HepG2 (cell line): ENCODE data around the gene LEAP2. TPM values are rescaled to one million over a fixed set of nuclear protein-coding genes. Genes with fewer than 3 reads are reported as not detected.

Source experiments
- ATF7-NPFF ChIP-seq: sonication (generic); formaldehyde crosslinking; IDR thresholded peaks from 2 replicates; pipeline ENCODE4 v1.8.1; 2023; ENCODE audit warnings: mild to moderate bottlenecking, low read depth, missing genetic modification reagents, moderate library complexity
- CENPT ChIP-seq: sonication (generic); formaldehyde crosslinking; IDR thresholded peaks from 2 replicates; pipeline ENCODE4 v1.8.0; 2022; ENCODE audit warnings: low read depth, mild to moderate bottlenecking, moderate library complexity, missing genetic modification reagents
- CHD4 ChIP-seq: fragments of 200-600 bp; sonication (generic); IDR thresholded peaks from 2 replicates; pipeline ENCODE4 v1.7.0; 2017; ENCODE audit warnings: mild to moderate bottlenecking, low read length, borderline replicate concordance
- DR1 ChIP-seq: sonication (generic); formaldehyde crosslinking; IDR thresholded peaks from 2 replicates; pipeline ENCODE4 v1.8.0; 2021; ENCODE audit warnings: mild to moderate bottlenecking, missing genetic modification reagents, inconsistent platforms
- HOXA7 ChIP-seq: sonication (generic); formaldehyde crosslinking; IDR thresholded peaks from 2 replicates; pipeline ENCODE4 v1.8.1; 2022; ENCODE audit warnings: mild to moderate bottlenecking, missing genetic modification reagents, moderate library complexity
- IRF1 ChIP-seq: sonication (generic); formaldehyde crosslinking; IDR thresholded peaks from 2 replicates; pipeline ENCODE4 v1.4.0; 2020; ENCODE audit warnings: low read depth, mild to moderate bottlenecking, missing genetic modification reagents
- JUN ChIP-seq: sonication (generic); formaldehyde crosslinking; IDR thresholded peaks from 2 replicates; pipeline ENCODE4 v1.4.0; 2020; ENCODE audit warnings: mild to moderate bottlenecking, missing genetic modification reagents
- KDM2A ChIP-seq: sonication (generic); formaldehyde crosslinking; IDR thresholded peaks from 2 replicates; pipeline ENCODE4 v1.4.0; 2020; ENCODE audit warnings: low read depth, missing genetic modification reagents, borderline replicate concordance
- PHF20 ChIP-seq: sonication (generic); formaldehyde crosslinking; IDR thresholded peaks from 2 replicates; pipeline ENCODE4 v1.5.0; 2020; ENCODE audit warnings: mild to moderate bottlenecking, missing genetic modification reagents
- PITX1 ChIP-seq: sonication (generic); formaldehyde crosslinking; IDR thresholded peaks from 2 replicates; pipeline ENCODE4 v1.5.1; 2020; ENCODE audit warnings: mild to moderate bottlenecking, missing genetic modification reagents
- RFX1 ChIP-seq: fragments of 450-650 bp; IDR thresholded peaks from 2 replicates; pipeline ENCODE4 v1.6.1; 2017
- SALL1 ChIP-seq: sonication (generic); formaldehyde crosslinking; IDR thresholded peaks from 2 replicates; pipeline ENCODE4 v1.8.0; 2022; ENCODE audit warnings: mild to moderate bottlenecking, missing genetic modification reagents
- SRF ChIP-seq: IDR thresholded peaks from 2 replicates; pipeline ENCODE4 v1.6.1; 2011; ENCODE audit warnings: mild to moderate bottlenecking, low read depth, low read length, moderate library complexity
- TSC22D2 ChIP-seq: sonication (generic); formaldehyde crosslinking; IDR thresholded peaks from 2 replicates; pipeline ENCODE4 v1.5.1; 2020; ENCODE audit warnings: missing genetic modification reagents, mild to moderate bottlenecking, borderline replicate concordance
- ZBTB49 ChIP-seq: sonication (generic); formaldehyde crosslinking; IDR thresholded peaks from 2 replicates; pipeline ENCODE4 v1.4.0; 2020; ENCODE audit warnings: missing genetic modification reagents, borderline replicate concordance
- ZNF230 ChIP-seq: sonication (generic); formaldehyde crosslinking; IDR thresholded peaks from 2 replicates; pipeline ENCODE4 v1.4.0; 2020; ENCODE audit warnings: mild to moderate bottlenecking, missing genetic modification reagents
- ZNF256 ChIP-seq: sonication (generic); formaldehyde crosslinking; conservative IDR thresholded peaks from 2 replicates; pipeline ENCODE4 v1.4.0; 2020; ENCODE audit warnings: missing genetic modification reagents
- ZNF468 ChIP-seq: sonication (generic); formaldehyde crosslinking; IDR thresholded peaks from 2 replicates; pipeline ENCODE4 v1.8.0; 2022; ENCODE audit warnings: mild to moderate bottlenecking, moderate library complexity, missing genetic modification reagents
- ZNF550 ChIP-seq: sonication (generic); formaldehyde crosslinking; IDR thresholded peaks from 2 replicates; pipeline ENCODE4 v1.4.0; 2020; ENCODE audit warnings: mild to moderate bottlenecking, missing genetic modification reagents, borderline replicate concordance
- ZNF879 ChIP-seq: sonication (generic); formaldehyde crosslinking; IDR thresholded peaks from 2 replicates; pipeline ENCODE4 v1.8.1; 2023; ENCODE audit warnings: missing genetic modification reagents
- polyA plus RNA-seq, 8 experiments: library from polyadenylated mRNA; depleted of rRNA in 3 of 8; stranded (reverse) in 7 of 8; unstranded in 1 of 8; fragments of >200 nt; fragmentation: Illumina TruSeq in 4 of 8; extraction: Trizol in 4 of 8; gene quantifications; 2 replicates each; pipeline versions ENCODE4 v1.2.1 to v1.2.3, GENCODE V29; 2011 to 2016; ENCODE audit warnings: low read depth in 4 of 8, missing spikeins in 1 of 8, mixed read lengths in 1 of 8; ENCODE audit not compliant: insufficient read depth in 1 of 8
- total RNA-seq, 5 experiments: library from RNA; depleted of rRNA; stranded (reverse); fragments of >200 nt; fragmentation: Illumina TruSeq; extraction: Trizol; gene quantifications; 2 replicates each; pipeline ENCODE4 v1.2.3, GENCODE V29; 2016; ENCODE audit warnings: low read depth in 1 of 5
- TF ChIP-seq, protein P1 (sequence below): IDR thresholded peaks from 2 replicates; pipeline ENCODE4 v1.6.1; 2018; ENCODE audit warnings: missing genetic modification reagents, mild to moderate bottlenecking, missing compliant biosample characterization
- TF ChIP-seq, protein P2 (sequence below): sonication (generic); formaldehyde crosslinking; IDR thresholded peaks from 2 replicates; pipeline ENCODE4 v1.4.0; 2020; ENCODE audit warnings: missing genetic modification reagents, borderline replicate concordance
- TF ChIP-seq, protein P3 (sequence below): sonication (generic); formaldehyde crosslinking; IDR thresholded peaks from 2 replicates; pipeline ENCODE4 v1.8.0; 2023; ENCODE audit warnings: mild to moderate bottlenecking, missing genetic modification reagents

Gene LEAP2
- total and polyA plus RNA-seq, 2 of the 13 experiments (the other 11 are each of a cell fraction or from before 2014, with no cell fraction given), result 23.9 to 51.9 TPM

GRCh38 chr5:132830436-132831094, 42.9 kb upstream of the LEAP2 start, which contains the start of gene SHROOM1 (continued):
- TF ChIP-seq HOXA7 (CRISPR knock-in tag) (no peak), ZNF550 (CRISPR knock-in tag) (no peak), KDM2A (no peak; the same call in 1 of the 2 replicates), CENPT (no peak), TSC22D2 (CRISPR knock-in tag) (no peak), ATF7-NPFF (no peak; the same call in 1 of the 2 replicates), DR1 (CRISPR knock-in tag) (no peak), ZNF879 (CRISPR knock-in tag) (peak; percentile 58; the same call in 1 of the 2 replicates), PHF20 (peak; percentile 25; the same call in 1 of the 2 replicates), PITX1 (no peak), ZBTB49 (CRISPR knock-in tag) (no peak), SALL1 (peak; percentile 77), ZNF468 (CRISPR knock-in tag) (no peak), JUN (CRISPR knock-in tag) (no peak), SRF (no peak), CHD4 (no peak), ZNF230 (CRISPR knock-in tag) (no peak), RFX1 (no peak), ZNF256 (CRISPR knock-in tag) (no peak), IRF1 (CRISPR knock-in tag) (no peak)
- TF ChIP-seq, protein P1, sequence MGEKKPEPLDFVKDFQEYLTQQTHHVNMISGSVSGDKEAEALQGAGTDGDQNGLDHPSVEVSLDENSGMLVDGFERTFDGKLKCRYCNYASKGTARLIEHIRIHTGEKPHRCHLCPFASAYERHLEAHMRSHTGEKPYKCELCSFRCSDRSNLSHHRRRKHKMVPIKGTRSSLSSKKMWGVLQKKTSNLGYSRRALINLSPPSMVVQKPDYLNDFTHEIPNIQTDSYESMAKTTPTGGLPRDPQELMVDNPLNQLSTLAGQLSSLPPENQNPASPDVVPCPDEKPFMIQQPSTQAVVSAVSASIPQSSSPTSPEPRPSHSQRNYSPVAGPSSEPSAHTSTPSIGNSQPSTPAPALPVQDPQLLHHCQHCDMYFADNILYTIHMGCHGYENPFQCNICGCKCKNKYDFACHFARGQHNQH (CRISPR knock-in tag), result peak; percentile 74
- TF ChIP-seq, protein P2, sequence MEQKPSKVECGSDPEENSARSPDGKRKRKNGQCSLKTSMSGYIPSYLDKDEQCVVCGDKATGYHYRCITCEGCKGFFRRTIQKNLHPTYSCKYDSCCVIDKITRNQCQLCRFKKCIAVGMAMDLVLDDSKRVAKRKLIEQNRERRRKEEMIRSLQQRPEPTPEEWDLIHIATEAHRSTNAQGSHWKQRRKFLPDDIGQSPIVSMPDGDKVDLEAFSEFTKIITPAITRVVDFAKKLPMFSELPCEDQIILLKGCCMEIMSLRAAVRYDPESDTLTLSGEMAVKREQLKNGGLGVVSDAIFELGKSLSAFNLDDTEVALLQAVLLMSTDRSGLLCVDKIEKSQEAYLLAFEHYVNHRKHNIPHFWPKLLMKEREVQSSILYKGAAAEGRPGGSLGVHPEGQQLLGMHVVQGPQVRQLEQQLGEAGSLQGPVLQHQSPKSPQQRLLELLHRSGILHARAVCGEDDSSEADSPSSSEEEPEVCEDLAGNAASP (CRISPR knock-in tag), result 0 out of 2 replicates have a peak, but pooled peaks have one; percentile 18
- TF ChIP-seq, protein P3, sequence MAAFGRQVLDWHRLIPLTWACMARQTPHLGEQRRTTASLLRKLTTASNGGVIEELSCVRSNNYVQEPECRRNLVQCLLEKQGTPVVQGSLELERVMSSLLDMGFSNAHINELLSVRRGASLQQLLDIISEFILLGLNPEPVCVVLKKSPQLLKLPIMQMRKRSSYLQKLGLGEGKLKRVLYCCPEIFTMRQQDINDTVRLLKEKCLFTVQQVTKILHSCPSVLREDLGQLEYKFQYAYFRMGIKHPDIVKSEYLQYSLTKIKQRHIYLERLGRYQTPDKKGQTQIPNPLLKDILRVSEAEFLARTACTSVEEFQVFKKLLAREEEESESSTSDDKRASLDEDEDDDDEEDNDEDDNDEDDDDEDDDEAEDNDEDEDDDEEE, result no peak
